Rectal smooth muscle tissue (tissue), 1 donor: ENCODE measurements around the gene KIAA0513.
A peak's percentile ranks its signal among the peaks of the same experiment; 100 is the strongest.
"Not testable (repeated sequence)": the region's sequence is repeated elsewhere in the genome, so short reads cannot be mapped to it uniquely, and the experiment has no call there.

ENCODE experiments used
- H3K27ac ChIP-seq: one replicate; pipeline ENCODE4 v1.7.0; 2013; ENCODE audit warnings: low read depth, low read length, inconsistent platforms
- H3K27me3 ChIP-seq: one replicate; pipeline ENCODE4 v1.7.0; 2013; ENCODE audit warnings: low read length; ENCODE audit not compliant: control insufficient read depth, insufficient read depth
- H3K36me3 ChIP-seq: one replicate; pipeline ENCODE4 v1.7.0; 2013; ENCODE audit warnings: low read length; ENCODE audit not compliant: control insufficient read depth, insufficient read depth
- H3K4me1 ChIP-seq: one replicate; pipeline ENCODE4 v1.7.0; 2013; ENCODE audit warnings: low read length; ENCODE audit not compliant: control insufficient read depth, insufficient read depth
- H3K4me3 ChIP-seq: one replicate; pipeline ENCODE4 v1.7.0; 2013; ENCODE audit warnings: low read length
- H3K9ac ChIP-seq: one replicate; pipeline ENCODE4 v1.7.0; 2013; ENCODE audit warnings: low read length

Gene KIAA0513

GRCh38 chr16:85110105-85110504 lies 82.5 kb downstream of the KIAA0513 start:
- Histone ChIP-seq H3K27ac (no peak overlapping the region), H3K4me1 (peaks cover 4% of the 10 kb centered on the region), H3K27me3 (no peaks in the 10 kb centered on the region), H3K36me3 (no peaks in the 10 kb centered on the region), H3K4me3 (no peak overlapping the region), H3K9ac (no peak overlapping the region)

- H3K4me1 ChIP-seq: peaks cover 4% of the 10 kb centered on the region
Observed at GRCh38 chr16:85111184-85111583, 83.6 kb downstream of the KIAA0513 start.

GRCh38 chr16:85112364-85112763 lies 84.8 kb downstream of the KIAA0513 start, which contains the start of gene CIBAR2:
Gene CIBAR2 (minus strand): TSS chr16:85112472. CDS start chr16:85112352, 120 bp downstream.
- peaks cover 4% of the 10 kb centered on the region for H3K4me1 ChIP-seq
- no peak within 1 kb of the TSS for H3K4me3 ChIP-seq
- no peak within 1 kb of the TSS for H3K27ac ChIP-seq

More at GRCh38 chr16:85111184-85111583, 83.6 kb downstream of the KIAA0513 start:
- Histone ChIP-seq H3K9ac (no peak overlapping the region), H3K36me3 (no peaks in the 10 kb centered on the region), H3K4me3 (no peak overlapping the region), H3K27ac (no peak overlapping the region), H3K27me3 (no peaks in the 10 kb centered on the region)

GRCh38 chr16:85113168-85113733 lies 85.7 kb downstream of the KIAA0513 start:
- H3K27me3 ChIP-seq: no peaks in the 10 kb centered on the region
- no peak overlapping the region for H3K9ac ChIP-seq
- H3K27ac ChIP-seq: no peak overlapping the region
- no peaks in the 10 kb centered on the region for H3K36me3 ChIP-seq
- peaks cover 4% of the 10 kb centered on the region for H3K4me1 ChIP-seq
- H3K4me3 ChIP-seq: no peak overlapping the region

More at GRCh38 chr16:85112364-85112763, 84.8 kb downstream of the KIAA0513 start, which contains the start of gene CIBAR2:
- no peaks in the 10 kb centered on the region for H3K36me3 ChIP-seq
- H3K9ac ChIP-seq: no peak within 1 kb of the TSS
- no peaks in the 10 kb centered on the region for H3K27me3 ChIP-seq

- no peaks in the 10 kb centered on the region for H3K36me3 ChIP-seq
- no peak overlapping the region for H3K27ac ChIP-seq
- H3K4me1 ChIP-seq: peaks cover 4% of the 10 kb centered on the region
- no peak overlapping the region for H3K4me3 ChIP-seq
- H3K9ac ChIP-seq: no peak overlapping the region
- H3K27me3 ChIP-seq: no peaks in the 10 kb centered on the region
Observed at GRCh38 chr16:85113913-85114312, 86.3 kb downstream of the KIAA0513 start.

GRCh38 chr16:85114909-85115567 lies 87.4 kb downstream of the KIAA0513 start:
- peak overlapping the region; percentile 32 for H3K4me3 ChIP-seq
- H3K4me1 ChIP-seq: peaks cover 4% of the 10 kb centered on the region
- H3K27ac ChIP-seq: no peak overlapping the region
- no peaks in the 10 kb centered on the region for H3K27me3 ChIP-seq
- peak overlapping the region; percentile 11 for H3K9ac ChIP-seq
- H3K36me3 ChIP-seq: no peaks in the 10 kb centered on the region

- no peak overlapping the region for H3K27ac ChIP-seq
- H3K4me1 ChIP-seq: peaks cover 4% of the 10 kb centered on the region
- H3K9ac ChIP-seq: no peak overlapping the region
- H3K27me3 ChIP-seq: no peaks in the 10 kb centered on the region
- no peaks in the 10 kb centered on the region for H3K36me3 ChIP-seq
- no peak overlapping the region for H3K4me3 ChIP-seq
Observed at GRCh38 chr16:85117418-85117817, 89.8 kb downstream of the KIAA0513 start.

GRCh38 chr16:85120006-85120340 lies 92.4 kb downstream of the KIAA0513 start:
- Histone ChIP-seq H3K4me3 (no peak overlapping the region), H3K9ac (no peak overlapping the region), H3K36me3 (no peaks in the 10 kb centered on the region), H3K4me1 (peaks cover 2% of the 10 kb centered on the region), H3K27ac (no peak overlapping the region), H3K27me3 (no peaks in the 10 kb centered on the region)

GRCh38 chr16:85123441-85123840 lies 95.8 kb downstream of the KIAA0513 start:
- H3K4me3 ChIP-seq, H3K27me3 ChIP-seq, H3K9ac ChIP-seq, H3K36me3 ChIP-seq, H3K4me1 ChIP-seq: not testable (repeated sequence)
- peak overlapping the region; percentile 25 for H3K27ac ChIP-seq

GRCh38 chr16:85123891-85124635 lies 96.5 kb downstream of the KIAA0513 start:
- Histone ChIP-seq H3K9ac (no peak overlapping the region), H3K27me3 (no peaks in the 10 kb centered on the region), H3K4me1 (no peaks in the 10 kb centered on the region), H3K4me3 (no peak overlapping the region), H3K27ac (peak overlapping the region; percentile 25), H3K36me3 (no peaks in the 10 kb centered on the region)

GRCh38 chr16:85124636-85125346 lies 97.2 kb downstream of the KIAA0513 start:
- Histone ChIP-seq H3K4me3 (no peak overlapping the region), H3K27me3 (no peaks in the 10 kb centered on the region), H3K4me1 (no peaks in the 10 kb centered on the region), H3K9ac (no peak overlapping the region), H3K36me3 (no peaks in the 10 kb centered on the region), H3K27ac (no peak overlapping the region)
